ENCODE data around the gene CTU2.

The CTU2 gene

GRCh38 chr16:88681709-88682451 is 24.4 kb upstream of the CTU2 start:
- DNase-seq (ENCODE audit: low read depth): no peak

- DNase-seq (ENCODE audit: low read depth): no peak
Observed at GRCh38 chr16:88684569-88685155, 21.6 kb upstream of the CTU2 start.

- DNase-seq (ENCODE audit: low read depth): no peak
Observed at GRCh38 chr16:88685156-88686061, 20.9 kb upstream of the CTU2 start.

- no peak for DNase-seq (ENCODE audit: low read depth)
Observed at GRCh38 chr16:88686062-88686438, 20.3 kb upstream of the CTU2 start.

- peak; percentile 70 for DNase-seq (ENCODE audit: low read depth)
Observed at GRCh38 chr16:88686439-88687253, 19.7 kb upstream of the CTU2 start, which contains the start of gene SNAI3. TSS of gene SNAI3 (minus strand) at chr16:88686507. CDS start at chr16:88686406, 101 bp downstream.

GRCh38 chr16:88687254-88687576 is 19.1 kb upstream of the CTU2 start:
- DNase-seq (ENCODE audit: low read depth): no peak

- DNase-seq (ENCODE audit: low read depth): no peak
Observed at GRCh38 chr16:88687676-88688012, 18.7 kb upstream of the CTU2 start.

- DNase-seq (ENCODE audit: low read depth): no peak
Observed at GRCh38 chr16:88688013-88688778, 18.1 kb upstream of the CTU2 start.

- DNase-seq (ENCODE audit: low read depth): no peak
Observed at GRCh38 chr16:88690341-88691128, 15.8 kb upstream of the CTU2 start.

- no peak for DNase-seq (ENCODE audit: low read depth)
Observed at GRCh38 chr16:88691129-88691813, 15.0 kb upstream of the CTU2 start.

GRCh38 chr16:88691924-88692560 is 14.3 kb upstream of the CTU2 start:
- DNase-seq (ENCODE audit: low read depth): no peak

- DNase-seq (ENCODE audit: low read depth): no peak
Observed at GRCh38 chr16:88692861-88693260, 13.4 kb upstream of the CTU2 start.

- DNase-seq (ENCODE audit: low read depth): no peak
Observed at GRCh38 chr16:88693420-88694177, 12.7 kb upstream of the CTU2 start.

GRCh38 chr16:88694221-88695087 is 11.8 kb upstream of the CTU2 start:
- DNase-seq (ENCODE audit: low read depth): no peak

GRCh38 chr16:88695218-88695617 is 11.1 kb upstream of the CTU2 start:
- DNase-seq (ENCODE audit: low read depth): no peak

GRCh38 chr16:88695753-88696152 is 10.6 kb upstream of the CTU2 start:
- DNase-seq (ENCODE audit: low read depth): no peak

GRCh38 chr16:88696441-88696840 is 9.9 kb upstream of the CTU2 start:
- no peak for DNase-seq (ENCODE audit: low read depth)

Data from stimulated activated CD8-positive, alpha-beta memory T cell treated with anti-CD3 and anti-CD28 coated beads, Interleukin-7, amount 100 ng/mL, for 24 hours (primary cell).